Pons (tissue), 1 donor: ENCODE results near the gene MINDY4B.

Experiments
- DNase-seq: peaks from one replicate; pipeline ENCODE4 v3.0.0-alpha.2; 2016; ENCODE audit warnings: low spot score

Gene MINDY4B

GRCh38 chr3:150844484-150844883 lies 60.8 kb downstream of the MINDY4B start:
- DNase-seq: no peak

DNA sequence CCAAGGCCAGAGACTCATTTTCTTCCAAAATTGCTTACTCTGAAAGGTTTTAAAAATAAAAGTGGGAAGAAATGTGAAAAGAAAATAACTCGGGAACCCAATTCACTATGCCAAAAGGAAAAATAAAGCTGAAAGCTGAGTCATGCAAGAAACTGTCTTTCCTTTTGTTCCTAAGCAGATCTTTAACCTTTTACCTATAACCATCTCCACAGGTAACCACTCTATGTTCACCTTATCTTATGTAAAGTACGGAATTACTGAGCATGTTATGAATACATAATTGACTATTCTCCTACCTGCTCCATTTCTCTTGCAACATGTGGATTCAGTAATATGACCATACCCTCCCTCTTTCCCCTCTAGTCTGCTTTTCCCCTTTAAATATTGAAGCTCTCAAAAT lies 62.0 kb downstream of the MINDY4B start:
- DNase-seq: no peak

DNA sequence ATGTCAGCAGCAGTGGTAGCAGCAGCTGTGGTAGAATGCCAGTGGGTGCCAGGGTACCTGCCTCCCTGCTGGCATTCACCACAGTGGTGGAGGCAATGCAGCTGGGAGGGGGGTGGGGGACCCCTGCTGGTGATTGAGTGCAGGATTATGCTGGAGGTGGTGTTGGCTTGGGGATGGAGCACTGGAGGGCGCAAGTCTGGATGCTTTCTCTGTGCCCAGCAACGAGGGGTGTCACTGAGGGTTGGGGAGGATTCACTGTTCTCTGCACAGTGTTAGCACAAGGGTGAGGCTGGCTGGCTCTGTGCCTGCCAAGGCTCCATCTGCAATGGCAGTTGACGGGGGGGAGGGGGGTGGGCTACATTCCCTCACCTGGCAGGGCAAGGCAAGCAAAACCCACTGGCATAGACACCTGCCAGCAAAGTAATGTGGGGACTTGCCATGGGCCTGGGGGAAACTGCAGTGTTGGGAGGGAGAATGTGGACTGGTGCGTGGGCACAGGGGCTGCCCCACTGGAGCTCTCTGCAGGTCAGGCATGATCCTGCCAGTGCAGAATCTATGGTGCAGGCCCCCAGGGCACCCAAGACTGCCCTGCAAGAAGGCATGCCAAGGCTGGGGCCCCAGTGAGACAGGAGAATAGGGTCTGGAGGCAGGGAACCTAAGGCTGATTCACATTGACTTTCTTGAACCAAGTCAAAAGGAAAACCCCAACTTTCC lies 64.3 kb downstream of the MINDY4B start:
- DNase-seq: no peak

- DNase-seq: no peak
These were observed 74.5 kb downstream of the MINDY4B start for GRCh38 chr3:150830745-150831144.

DNA sequence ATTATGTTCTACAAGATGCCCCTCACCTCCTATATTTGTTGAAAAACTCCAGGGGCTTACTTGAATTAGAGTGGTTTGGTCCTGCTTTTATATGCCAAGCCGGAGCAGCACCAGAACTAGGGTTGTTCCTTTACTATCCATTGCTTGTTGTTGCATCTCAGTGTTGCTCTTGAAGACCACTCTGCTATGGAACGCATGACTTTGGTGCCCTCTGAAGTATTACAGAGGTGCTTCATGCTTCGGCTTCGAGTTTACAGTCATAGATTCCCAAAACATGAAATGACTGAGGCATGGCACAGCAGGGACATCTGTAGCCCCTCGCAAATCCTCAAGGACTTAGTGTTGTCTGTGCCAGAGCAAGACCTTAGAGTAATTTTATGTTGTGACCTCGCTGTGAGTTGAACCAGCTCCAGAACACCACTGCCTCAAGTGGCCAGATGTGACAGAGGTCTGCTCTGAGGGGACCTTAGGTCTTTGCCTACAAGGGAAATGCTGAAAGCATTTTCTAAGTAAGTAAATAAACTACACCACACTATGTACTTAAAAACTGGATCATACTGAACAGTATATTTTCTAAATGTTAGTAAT lies 75.1 kb downstream of the MINDY4B start:
- no peak for DNase-seq

DNA sequence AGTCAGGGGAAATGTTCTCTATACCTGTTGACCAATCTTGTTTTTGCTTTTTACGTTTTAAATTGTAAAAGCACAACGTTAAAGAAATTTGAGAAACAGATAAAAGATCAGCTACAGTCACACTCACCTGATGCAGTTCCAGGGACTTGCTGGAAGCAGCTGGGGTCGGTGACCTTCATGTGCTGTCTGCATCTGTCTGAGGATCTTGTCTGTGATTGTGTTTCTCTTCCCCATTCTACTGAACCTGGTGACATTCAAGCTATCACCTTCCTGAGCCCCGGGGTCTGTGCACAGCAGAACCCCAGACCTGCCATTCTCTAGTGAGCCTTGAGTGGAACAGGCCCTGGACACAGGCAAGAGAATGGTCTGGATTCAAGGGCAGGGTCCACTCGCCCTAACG lies 75.8 kb downstream of the MINDY4B start:
- no peak for DNase-seq

GRCh38 chr3:150828997-150829396 lies 76.2 kb downstream of the MINDY4B start:
- DNase-seq: no peak

DNA sequence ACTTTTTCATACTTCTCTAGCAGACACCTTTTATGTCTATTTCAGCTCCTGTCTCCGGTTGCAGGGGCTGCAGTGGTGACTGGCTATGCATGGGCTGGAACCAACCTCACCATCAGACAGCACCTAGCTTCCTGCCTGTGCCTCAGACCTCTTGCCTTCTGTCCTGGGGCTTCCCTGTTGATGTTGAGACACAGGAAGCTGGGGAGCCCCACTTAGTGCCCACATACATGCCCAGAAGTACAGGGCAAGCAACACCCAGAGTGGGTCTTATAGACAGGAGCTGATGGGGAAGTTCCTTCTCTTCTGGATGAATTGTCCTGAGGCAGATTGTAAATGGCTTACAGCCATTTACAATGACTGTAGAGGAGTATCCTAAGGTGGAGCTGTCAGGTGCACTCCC lies 77.0 kb downstream of the MINDY4B start:
- no peak for DNase-seq

GRCh38 chr3:150826466-150827282 lies 78.6 kb downstream of the MINDY4B start:
- DNase-seq: no peak

DNA sequence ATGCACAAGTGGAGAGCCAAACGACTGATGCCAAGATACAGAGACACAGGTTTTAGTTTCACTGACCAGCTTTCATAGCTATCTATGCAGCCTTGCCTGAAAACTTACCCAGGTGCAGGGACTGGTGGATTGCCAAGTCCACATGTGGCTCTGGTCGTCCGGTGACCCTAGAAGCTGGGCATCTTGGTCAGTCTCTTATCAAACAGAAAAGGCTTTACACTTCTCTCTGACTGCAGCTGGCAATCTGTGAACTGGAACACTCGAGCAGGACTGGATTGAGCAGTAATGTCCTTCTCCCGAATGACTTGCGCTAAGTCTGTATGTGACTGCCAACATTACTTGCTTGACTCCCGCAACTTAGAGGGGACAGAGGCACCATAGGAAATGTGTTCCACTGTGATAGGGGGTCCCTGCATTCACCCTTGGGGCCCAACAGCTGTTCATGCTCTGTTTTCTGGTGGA lies 79.3 kb downstream of the MINDY4B start:
- DNase-seq: no peak

DNA sequence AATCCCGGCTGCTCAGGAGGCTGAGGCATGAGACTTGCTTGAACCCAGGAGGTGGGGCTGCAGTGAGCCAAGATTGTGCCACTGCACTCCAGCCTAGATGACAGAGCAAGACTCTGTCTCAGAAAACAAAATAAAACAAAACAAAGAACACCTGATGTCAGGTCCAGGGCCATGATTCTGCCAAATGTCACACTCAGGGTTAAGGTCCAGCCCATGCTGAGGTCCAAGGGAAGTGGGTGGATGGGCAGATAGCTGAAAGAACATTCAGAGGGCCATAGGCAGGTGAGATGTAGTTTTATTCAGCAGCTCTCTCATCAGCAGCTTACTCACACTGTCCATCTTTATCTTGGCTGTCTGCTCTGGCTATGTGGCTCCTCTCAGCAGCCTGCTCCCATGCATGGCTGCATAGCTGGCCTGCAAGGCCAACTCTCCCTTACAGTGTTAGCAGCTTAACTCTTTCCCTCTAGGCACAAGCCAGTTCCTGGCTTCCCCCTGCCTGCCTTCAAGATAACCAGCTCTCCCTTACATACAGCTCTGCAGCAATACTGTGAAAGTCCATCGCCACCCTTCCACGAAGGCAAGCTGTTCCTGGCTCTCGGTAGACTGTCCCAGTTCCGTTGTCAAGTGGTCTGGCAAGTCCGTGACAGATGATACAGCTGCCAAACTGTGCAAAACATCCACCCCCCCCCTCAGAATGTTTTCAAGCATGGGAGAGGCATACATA lies 79.9 kb downstream of the MINDY4B start:
- no peak for DNase-seq

DNA sequence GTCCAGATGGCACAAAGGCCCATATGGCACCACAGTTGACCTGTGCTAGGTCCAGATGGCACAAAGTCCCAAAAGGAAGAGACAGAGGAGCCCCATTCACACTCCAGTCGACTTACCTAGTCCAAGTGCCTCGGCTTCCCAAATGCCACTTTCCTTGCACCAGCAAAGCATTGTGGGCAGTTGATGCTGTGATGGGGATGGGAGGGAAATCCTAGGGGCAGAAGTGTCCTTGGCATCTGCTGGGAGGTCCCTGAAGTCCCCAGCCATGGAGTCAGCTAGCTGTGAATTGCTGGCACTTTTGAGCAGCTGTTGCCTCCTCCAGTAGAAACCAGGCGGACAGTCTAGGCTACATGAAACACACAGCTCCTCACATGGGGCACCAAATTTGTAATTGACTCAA lies 82.0 kb downstream of the MINDY4B start:
- DNase-seq: no peak

- no peak for DNase-seq
These were observed 82.6 kb downstream of the MINDY4B start for GRCh38 chr3:150822636-150823035.
